SHP77 treated with DMSO at 0.1 percent for 48 hours (cell line): ENCODE measurements around the gene ZNF431.
"Not testable (repeated sequence)": the region's sequence is repeated elsewhere in the genome, so short reads cannot be mapped to it uniquely, and the experiment has no call there.

ENCODE experiments used
- DNase-seq: peaks from one replicate; lab custom pipeline; 2025; lab: John Stamatoyannopoulos, UW

Gene ZNF431

DNA sequence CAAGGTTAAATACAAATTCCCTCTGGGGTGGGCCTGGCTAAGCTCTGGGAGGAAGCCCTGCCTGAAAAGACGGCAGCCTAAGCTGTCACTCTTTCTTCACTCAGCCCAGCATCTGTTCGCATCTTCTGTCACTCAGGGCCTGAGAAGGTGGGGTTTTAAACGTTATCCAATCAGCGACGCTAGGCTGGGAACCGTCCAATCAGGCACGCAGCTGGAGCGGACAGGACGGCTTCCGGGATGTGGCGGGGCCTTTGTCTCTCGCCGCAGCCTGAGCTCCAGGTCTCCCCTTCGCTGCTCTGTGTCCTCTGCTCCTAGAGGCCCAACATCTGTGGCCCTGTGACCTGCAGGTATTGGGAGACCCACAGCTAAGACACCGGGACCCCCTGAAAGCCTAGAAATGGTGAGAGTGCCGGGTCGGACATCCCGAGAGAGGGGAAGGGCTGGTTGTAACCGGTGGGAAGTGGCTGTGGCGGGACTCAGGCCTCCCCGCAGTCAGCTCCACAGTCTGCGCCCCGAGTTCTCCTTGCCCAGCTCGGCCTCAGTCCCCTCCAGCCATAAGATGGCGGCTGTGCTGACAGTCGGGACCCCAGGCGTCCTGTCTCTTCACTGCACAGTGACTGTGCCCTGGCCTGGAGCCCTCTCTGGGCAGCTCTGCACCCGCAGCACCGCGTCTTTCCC is at the start of gene ZNF431:
Gene ZNF431, plus strand, starts transcription at position 254 of the 678 bp plus-strand sequence. Its CDS starts 144 bp downstream, at position 398.
- DNase-seq: peak; percentile 94

DNA sequence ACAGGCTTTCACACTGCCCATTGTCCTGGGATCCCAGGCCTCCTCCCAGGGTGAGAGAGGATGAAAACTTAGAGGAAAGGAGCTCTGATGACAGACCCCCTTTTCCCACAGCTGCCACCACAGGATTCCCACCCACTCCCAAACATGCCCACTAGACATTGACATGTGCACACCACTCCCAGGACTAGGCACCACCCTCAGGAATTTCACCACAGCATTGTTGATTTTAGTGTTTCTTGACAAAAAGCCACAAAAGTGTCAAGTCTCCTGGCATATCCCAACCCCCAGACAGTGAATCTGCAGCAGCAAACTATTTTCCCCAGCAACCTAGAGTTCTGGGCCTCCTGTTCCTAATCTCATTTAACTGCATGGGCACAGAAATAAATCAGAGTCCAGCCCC is 49.7 kb upstream of the ZNF431 start:
- DNase-seq: no peak

DNA sequence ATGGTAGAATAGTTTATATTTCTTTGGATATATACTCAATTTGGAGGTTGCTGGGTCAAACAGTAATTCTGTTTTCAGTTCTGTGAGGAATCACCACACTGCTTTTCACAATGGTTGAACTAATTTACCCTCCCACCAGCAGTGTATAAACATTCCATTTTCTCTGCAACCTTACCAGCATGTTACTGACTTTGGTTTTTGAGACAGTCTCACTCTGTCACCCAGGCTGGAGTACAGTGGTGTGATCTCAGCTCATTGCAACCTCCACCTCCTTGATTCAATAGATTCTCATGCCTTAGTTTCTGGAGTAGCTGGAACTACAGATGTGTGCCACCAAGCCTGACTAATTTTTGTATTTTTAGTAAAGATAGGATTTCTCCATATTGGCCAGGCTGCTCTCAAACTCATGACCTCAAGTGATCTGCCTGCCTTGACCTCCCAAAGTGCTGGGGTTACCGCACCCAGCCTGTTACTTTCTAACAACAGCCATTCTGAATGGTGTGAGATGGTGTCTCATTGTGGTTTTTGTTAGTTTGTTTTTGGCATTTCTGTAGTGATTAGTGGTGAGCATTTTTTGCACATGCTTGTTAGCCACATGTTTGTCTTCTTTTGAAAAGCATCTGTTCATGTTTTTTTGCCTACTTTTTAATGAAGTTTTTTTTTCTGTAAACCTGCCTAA is 47.4 kb upstream of the ZNF431 start:
- DNase-seq: no peak

DNA sequence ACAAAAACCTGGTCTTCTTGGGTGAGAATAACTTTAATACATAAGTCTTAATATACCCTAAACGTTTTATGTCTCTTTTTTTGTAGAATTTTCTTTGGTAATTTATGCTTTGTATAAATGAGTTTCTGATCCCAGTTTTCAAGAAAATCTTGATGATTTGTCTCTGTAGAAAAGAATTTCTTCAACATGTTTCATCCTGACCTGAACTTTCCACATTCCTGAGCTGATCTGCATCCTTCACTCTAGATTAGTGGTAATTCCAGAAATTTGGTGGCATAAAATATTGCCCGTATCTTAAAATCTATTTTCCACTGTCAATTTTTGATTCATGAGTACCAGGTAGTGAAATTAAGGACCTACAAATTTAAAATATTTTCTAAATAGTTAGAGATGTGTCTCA is 43.5 kb upstream of the ZNF431 start:
- no peak for DNase-seq

DNA sequence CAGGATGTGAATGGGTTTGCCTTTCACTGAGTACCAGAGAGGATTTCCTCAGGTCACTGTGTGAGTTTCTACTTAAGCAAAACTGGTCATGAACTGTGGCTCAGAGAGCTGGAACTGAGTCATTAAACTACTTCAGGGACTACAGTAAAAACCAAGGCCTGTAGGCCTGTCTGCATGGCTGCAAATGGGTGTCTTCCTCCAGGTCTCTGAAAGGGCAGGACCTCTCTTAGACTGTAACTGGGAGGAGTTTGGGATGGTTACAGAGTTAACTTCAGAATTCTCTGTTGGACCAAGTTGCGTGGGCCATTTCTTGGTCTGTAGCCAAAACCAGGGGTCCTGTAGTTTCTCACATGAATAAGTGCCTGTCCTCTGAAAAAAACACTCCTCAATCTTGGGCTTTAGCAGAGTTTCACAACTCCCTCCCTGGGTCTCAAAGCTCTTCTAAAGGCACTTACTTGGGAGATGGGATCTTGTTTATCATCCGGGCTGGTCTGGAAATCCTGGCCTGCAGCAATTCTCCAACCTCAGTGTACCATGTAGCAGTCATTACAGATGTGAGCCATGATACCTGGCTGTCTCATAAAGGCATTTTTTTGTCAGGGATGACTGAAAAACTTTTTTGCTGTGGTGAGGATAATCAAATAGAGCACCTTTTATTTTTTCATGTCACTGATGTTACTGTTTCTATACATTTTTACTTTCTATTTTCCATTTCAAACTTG is 40.2 kb upstream of the ZNF431 start:
- DNase-seq: no peak

DNA sequence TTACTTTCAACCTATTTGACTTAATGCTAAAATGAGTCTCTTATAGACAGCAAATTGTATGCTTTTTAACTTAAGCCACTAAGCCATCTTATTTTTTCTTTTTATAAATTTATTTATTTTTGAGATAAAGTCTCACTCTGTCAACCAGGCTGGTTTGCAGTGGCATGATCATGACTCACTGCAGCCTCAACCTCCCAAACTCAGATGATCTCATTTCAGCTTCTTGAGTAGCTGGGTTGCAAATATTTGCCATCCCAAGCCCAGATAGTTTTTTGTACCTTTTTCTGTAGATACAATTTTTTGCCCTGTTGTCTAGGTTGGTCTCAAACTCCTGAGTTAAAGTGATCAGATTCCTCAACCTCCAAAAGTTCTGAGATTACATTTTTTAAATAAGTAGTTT is 32.7 kb upstream of the ZNF431 start:
- no peak for DNase-seq

- DNase-seq: no peak
These were observed 31.7 kb upstream of the ZNF431 start for GRCh38 chr19:21110183-21110582.

GRCh38 chr19:21115430-21115829 is 26.4 kb upstream of the ZNF431 start:
- no peak for DNase-seq

- no peak for DNase-seq
These were observed 24.6 kb upstream of the ZNF431 start for GRCh38 chr19:21117041-21117907.

- DNase-seq: no peak
These were observed 15.8 kb upstream of the ZNF431 start for GRCh38 chr19:21126078-21126477.

- no peak for DNase-seq
These were observed 14.8 kb upstream of the ZNF431 start for GRCh38 chr19:21127001-21127400.

DNA sequence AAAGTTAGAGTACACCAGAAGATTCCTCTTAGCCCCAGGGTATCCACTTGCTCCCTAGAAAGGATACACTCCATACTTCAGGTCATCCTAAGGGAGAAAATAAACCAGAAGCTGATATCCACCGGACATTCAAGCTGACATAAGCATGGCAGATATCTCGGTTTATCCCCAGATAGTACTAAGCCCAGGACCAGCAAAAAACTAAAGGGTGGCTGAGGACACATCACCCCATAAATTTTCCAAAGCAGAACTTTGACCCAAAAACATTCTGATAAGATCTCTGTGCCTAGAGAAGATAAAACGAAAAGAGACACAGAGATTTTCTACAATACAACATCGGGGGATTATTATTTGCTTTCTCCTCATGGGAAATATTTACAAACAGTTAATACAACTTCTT is 13.9 kb upstream of the ZNF431 start:
- no peak for DNase-seq

DNA sequence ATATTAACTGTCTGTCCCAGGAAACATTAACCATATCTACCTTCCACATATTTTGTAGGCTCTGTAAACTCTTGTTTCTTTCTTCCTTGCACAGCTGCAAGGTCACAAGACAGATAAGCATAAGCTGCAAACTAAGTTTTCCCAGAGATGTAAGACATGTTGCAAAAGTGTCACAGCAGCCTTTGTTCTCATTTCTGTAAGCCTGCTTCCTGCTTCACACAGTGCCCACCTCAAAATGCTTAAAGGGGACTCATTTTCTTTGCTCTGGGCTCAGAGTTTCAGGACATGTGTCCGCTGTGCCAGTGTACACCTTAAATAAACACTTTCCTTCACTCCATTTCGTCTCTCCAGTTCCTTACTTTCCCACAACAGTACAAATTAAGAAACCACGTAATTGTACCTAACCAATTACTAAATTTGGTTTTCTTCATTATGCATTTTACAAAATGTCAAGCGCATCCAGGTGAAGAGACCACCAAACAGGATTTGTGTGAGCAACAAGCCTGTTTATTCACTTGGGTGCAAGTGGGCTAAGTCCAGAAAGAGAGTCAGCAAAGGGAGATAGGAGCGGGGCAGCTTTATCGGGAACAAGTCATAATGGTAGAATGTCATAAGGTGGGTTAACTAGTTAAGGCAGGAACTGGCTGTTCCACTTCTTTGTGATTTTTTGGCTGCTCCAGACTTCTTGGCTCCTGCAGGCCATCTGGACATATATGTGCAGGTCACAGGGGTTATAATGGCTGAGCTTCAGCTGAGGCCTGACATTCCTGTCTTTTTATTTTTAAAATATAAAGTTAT is 12.7 kb upstream of the ZNF431 start:
- DNase-seq: no peak

DNA sequence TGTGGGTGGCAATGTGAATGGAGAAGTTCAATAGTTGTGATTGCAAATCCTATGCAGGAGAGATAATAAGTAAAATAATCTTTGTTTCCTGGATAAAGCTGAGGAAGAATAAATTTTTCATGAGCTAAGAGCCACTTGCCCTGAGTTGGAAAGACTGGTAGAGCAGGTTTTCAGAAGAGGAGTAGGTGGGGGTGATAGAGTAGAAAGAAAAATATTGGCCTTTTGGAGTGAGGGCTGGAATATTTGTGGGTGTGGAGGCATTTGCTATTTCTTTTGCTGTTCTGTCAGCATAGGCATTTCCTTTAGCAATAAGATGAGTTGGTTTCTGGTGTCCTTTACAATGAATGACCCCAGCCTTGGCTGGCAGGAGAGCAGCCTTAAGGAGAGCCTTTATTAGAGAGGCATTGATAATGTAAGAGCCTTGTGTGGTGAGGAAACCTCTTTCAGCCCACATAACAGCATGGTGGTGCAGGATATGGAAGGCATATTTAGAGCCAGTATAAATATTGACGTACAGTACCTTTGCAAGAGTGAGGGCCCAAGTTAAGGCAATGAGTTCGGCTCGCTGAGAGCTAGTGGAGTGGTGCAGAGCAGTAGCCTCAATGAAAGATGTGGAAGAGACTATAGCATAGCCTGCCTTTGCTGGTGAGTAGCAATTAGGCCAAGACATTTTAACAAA is 11.6 kb upstream of the ZNF431 start:
- DNase-seq: no peak

- DNase-seq: no peak
These were observed 8.2 kb upstream of the ZNF431 start for GRCh38 chr19:21133633-21134032.

DNA sequence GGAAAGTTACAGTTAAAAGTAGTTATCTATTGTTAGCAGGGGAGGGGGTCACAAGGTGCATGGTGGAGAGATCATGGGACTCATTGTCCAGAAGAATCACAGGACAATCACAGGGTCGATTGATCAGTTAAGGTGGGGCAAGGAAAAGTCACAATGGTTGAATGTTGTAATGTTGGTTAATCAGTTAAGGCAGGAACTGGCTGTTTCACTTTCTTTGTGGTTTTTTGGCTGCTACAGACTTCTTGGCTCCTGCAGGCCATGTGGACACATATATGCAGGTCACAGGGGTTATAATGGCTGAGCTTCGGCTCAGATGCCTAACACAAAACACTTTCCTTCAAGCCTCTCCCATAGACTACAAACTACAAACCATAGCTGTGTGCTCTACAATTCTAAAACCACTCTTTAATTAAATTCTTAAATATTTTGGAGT is 6.9 kb upstream of the ZNF431 start:
- DNase-seq: no peak

- DNase-seq: no peak
These were observed 6.4 kb upstream of the ZNF431 start for GRCh38 chr19:21135433-21135832.

GRCh38 chr19:21138130-21138529 is 3.7 kb upstream of the ZNF431 start:
- no peak for DNase-seq

- DNase-seq: not testable (repeated sequence)
These were observed 834 bp upstream of the ZNF431 start for GRCh38 chr19:21141006-21141405.

DNA sequence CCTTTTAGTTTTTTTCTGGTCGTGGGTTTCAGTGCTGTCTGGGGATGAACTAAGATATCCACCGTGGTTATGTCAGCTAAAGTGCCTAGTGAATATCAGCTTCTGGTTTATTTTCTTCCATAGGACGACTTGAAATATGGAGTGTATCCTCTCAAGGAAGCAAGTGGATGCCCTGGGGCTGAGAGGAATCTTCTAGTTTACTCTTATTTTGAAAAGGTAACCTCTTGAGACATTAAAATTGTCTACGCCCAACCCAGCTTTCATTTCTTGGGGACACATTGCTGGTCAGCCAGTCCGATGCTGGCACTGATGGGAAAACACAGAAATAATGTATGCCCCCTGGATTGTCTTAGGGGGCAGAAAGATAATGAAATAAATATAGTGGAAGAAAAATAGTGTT is 1.6 kb downstream of the ZNF431 start:
- no peak for DNase-seq

DNA sequence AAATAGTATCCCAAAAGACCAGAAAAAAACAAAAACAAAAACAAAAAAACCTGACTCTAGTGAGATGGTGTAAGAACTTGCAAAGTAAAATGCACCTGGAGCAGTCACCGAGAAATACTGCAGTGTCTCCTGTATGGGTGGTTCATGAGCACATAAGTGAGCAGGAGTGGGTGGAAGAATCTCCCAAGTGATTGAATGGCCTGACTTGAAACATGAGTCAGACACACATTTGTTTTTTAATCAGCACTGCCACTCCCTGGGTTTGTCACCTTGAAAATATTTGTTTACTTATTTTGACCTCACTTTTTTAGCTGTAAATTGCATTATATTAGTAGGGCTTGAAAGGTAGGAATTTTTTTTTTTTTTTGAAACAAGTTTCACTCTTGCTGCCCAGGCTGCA is 2.0 kb downstream of the ZNF431 start:
- no peak for DNase-seq
